Stimulated activated naive B cell treated with anti-CD40 and anti-IgM and Interleukin-4, amounts not matched to agents 10 μg/mL and 1 μg/mL and 100 μg/mL, for 72 hours (primary cell): ENCODE results near the gene CDK5RAP2.

Source experiments
- ATAC-seq, 2 donors: fragments of 150-1000 bp; cut with Tn5 transposase; replicated peaks; 2 replicates each; pipeline ENCODE4 v1.10.0; 2021; ENCODE audit warnings: moderate library complexity in 1 of 2
- DNase-seq: peaks from one replicate; pipeline ENCODE4 v3.0.0; 2021
- H3K27ac Mint-ChIP-seq: one replicate; pipeline ENCODE4 v1.8.0; 2022; ENCODE audit warnings: mild to moderate bottlenecking, mixed read lengths
- H3K27me3 Mint-ChIP-seq, 2 donors: one replicate each; pipeline ENCODE4 v1.8.0; 2022; ENCODE audit warnings: mixed read lengths in 2 of 2
- H3K36me3 Mint-ChIP-seq, 2 donors: one replicate each; pipeline ENCODE4 v1.8.0; 2022; ENCODE audit warnings: mixed read lengths in 2 of 2, mild to moderate bottlenecking in 1 of 2
- H3K4me1 Mint-ChIP-seq, 2 donors: one replicate each; pipeline ENCODE4 v1.8.0; 2022; ENCODE audit warnings: mixed read lengths in 2 of 2, mild to moderate bottlenecking in 1 of 2
- H3K4me3 Mint-ChIP-seq, 2 donors: one replicate each; pipeline ENCODE4 v1.8.0; 2022; ENCODE audit warnings: mild to moderate bottlenecking in 2 of 2, mixed read lengths in 2 of 2, moderate library complexity in 1 of 2
- H3K9me3 Mint-ChIP-seq, 2 donors: one replicate each; pipeline ENCODE4 v1.8.0; 2022; ENCODE audit warnings: mixed read lengths in 2 of 2, mild to moderate bottlenecking in 1 of 2

The CDK5RAP2 gene

GRCh38 chr9:120358877-120359276, 221.1 kb downstream of the CDK5RAP2 start:
- Mint-ChIP-seq H3K27ac (no peak overlapping the region), H3K9me3 (peaks cover 0 to 1% of the 10 kb centered on the region in 2 donors), H3K36me3 (peaks cover 0 to 7% of the 10 kb centered on the region in 2 donors), H3K4me3 (no peak overlapping the region), H3K4me1 (no peaks in the 10 kb centered on the region), H3K27me3 (peaks cover 0 to 3% of the 10 kb centered on the region in 2 donors)
- no peak for DNase-seq
- ATAC-seq, result no peak

GRCh38 chr9:120353506-120353905, 226.5 kb downstream of the CDK5RAP2 start:
- H3K27me3 Mint-ChIP-seq, result peaks cover 7 to 18% of the 10 kb centered on the region in 2 donors
- H3K4me1 Mint-ChIP-seq, result peaks cover 9 to 11% of the 10 kb centered on the region in 2 donors
- ATAC-seq, result no peak

GRCh38 chr9:120351106-120351505, 228.9 kb downstream of the CDK5RAP2 start:
- no peak for ATAC-seq
- no peak overlapping the region for H3K4me3 Mint-ChIP-seq
- peaks cover 9 to 11% of the 10 kb centered on the region in 2 donors for H3K4me1 Mint-ChIP-seq
- peaks cover 7 to 21% of the 10 kb centered on the region in 2 donors for H3K27me3 Mint-ChIP-seq
- H3K9me3 Mint-ChIP-seq, result no peaks in the 10 kb centered on the region
- H3K27ac Mint-ChIP-seq, result no peak overlapping the region
- no peak for DNase-seq
- H3K36me3 Mint-ChIP-seq, result peaks cover 0 to 4% of the 10 kb centered on the region in 2 donors

More at GRCh38 chr9:120353506-120353905, 226.5 kb downstream of the CDK5RAP2 start:
- no peak for DNase-seq
- H3K27ac Mint-ChIP-seq, result no peak overlapping the region
- peaks cover 0 to 1% of the 10 kb centered on the region in 2 donors for H3K9me3 Mint-ChIP-seq
- H3K36me3 Mint-ChIP-seq, result peaks cover 0 to 7% of the 10 kb centered on the region in 2 donors
- H3K4me3 Mint-ChIP-seq, result no peak overlapping the region

- H3K27ac Mint-ChIP-seq, result no peak overlapping the region
- ATAC-seq, result no peak
- no peak for DNase-seq
- H3K27me3 Mint-ChIP-seq, result peaks cover 7 to 21% of the 10 kb centered on the region in 2 donors
- H3K4me3 Mint-ChIP-seq, result no peak overlapping the region
- no peaks in the 10 kb centered on the region for H3K36me3 Mint-ChIP-seq
- H3K4me1 Mint-ChIP-seq, result peaks cover 9 to 11% of the 10 kb centered on the region in 2 donors
- no peaks in the 10 kb centered on the region for H3K9me3 Mint-ChIP-seq
These were observed 229.4 kb downstream of the CDK5RAP2 start for GRCh38 chr9:120350596-120350995.

GRCh38 chr9:120348951-120349429, 231.0 kb downstream of the CDK5RAP2 start:
- no peak for DNase-seq
- peak; percentile 56 to 68 for ATAC-seq
- Mint-ChIP-seq H3K36me3 (no peaks in the 10 kb centered on the region), H3K4me3 (no peak overlapping the region), H3K9me3 (no peaks in the 10 kb centered on the region), H3K27ac (peak overlapping the region; percentile 33), H3K27me3 (peaks cover 7 to 25% of the 10 kb centered on the region in 2 donors), H3K4me1 (peaks cover 9 to 11% of the 10 kb centered on the region in 2 donors)

GRCh38 chr9:120345379-120345778, 234.6 kb downstream of the CDK5RAP2 start:
- ATAC-seq, result no peak
- H3K27ac Mint-ChIP-seq, result no peak overlapping the region

GRCh38 chr9:120344230-120344629, 235.7 kb downstream of the CDK5RAP2 start:
- Mint-ChIP-seq H3K9me3 (no peaks in the 10 kb centered on the region), H3K36me3 (no peaks in the 10 kb centered on the region), H3K27ac (no peak overlapping the region), H3K4me1 (peaks cover 5 to 6% of the 10 kb centered on the region in 2 donors), H3K27me3 (peaks cover 2 to 19% of the 10 kb centered on the region in 2 donors), H3K4me3 (no peak overlapping the region)
- no peak for ATAC-seq
- no peak for DNase-seq

More at GRCh38 chr9:120345379-120345778, 234.6 kb downstream of the CDK5RAP2 start:
- H3K36me3 Mint-ChIP-seq, result no peaks in the 10 kb centered on the region
- H3K9me3 Mint-ChIP-seq, result no peaks in the 10 kb centered on the region
- no peak for DNase-seq
- no peak overlapping the region for H3K4me3 Mint-ChIP-seq
- peaks cover 7 to 24% of the 10 kb centered on the region in 2 donors for H3K27me3 Mint-ChIP-seq
- peaks cover 9 to 11% of the 10 kb centered on the region in 2 donors for H3K4me1 Mint-ChIP-seq

- Mint-ChIP-seq H3K27me3 (peaks cover 7 to 19% of the 10 kb centered on the region in 2 donors), H3K4me3 (no peak overlapping the region), H3K4me1 (no peaks in the 10 kb centered on the region), H3K9me3 (no peaks in the 10 kb centered on the region), H3K27ac (no peak overlapping the region), H3K36me3 (no peaks in the 10 kb centered on the region)
- no peak for ATAC-seq
- DNase-seq, result no peak
These were observed 236.6 kb downstream of the CDK5RAP2 start for GRCh38 chr9:120343416-120343815.
